HG02588 (cell line): ENCODE results near the gene GJA1.
"Not testable (repeated sequence)": the region's sequence is repeated elsewhere in the genome, so short reads cannot be mapped to it uniquely, and the experiment has no call there.

ENCODE experiments used
- ATAC-seq: cut with Tn5 transposase; IDR thresholded peaks from one replicate; pipeline ENCODE4 v1.9.1; 2021; ENCODE audit warnings: mild to moderate bottlenecking, moderate library complexity; ENCODE audit not compliant: unreplicated experiment

The GJA1 gene

GRCh38 chr6:121435444-121436069, at the start of gene GJA1:
Gene GJA1 (plus strand): TSS chr6:121435646. CDS start chr6:121446848, 11,202 bp downstream.
- no peak for ATAC-seq

DNA sequence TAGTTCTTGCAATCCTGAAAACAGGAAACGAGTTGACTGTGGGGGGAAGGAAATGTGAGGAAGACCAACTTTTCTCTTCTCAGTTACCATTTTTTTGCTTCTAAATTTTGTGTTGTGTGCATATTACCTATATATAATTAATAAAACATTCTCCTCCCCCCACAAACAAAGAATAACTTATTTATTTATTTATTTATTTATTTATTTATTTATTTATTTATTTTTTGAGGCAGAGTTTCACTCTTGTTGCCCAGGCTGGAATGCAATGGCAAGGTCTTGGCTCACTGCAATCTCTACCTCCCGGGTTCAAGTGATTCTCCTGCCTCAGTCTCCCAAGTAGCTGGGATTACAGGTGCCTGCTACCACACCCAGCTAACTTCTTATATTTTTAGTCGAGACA, 48.9 kb upstream of the GJA1 start:
- not testable (repeated sequence) for ATAC-seq

DNA sequence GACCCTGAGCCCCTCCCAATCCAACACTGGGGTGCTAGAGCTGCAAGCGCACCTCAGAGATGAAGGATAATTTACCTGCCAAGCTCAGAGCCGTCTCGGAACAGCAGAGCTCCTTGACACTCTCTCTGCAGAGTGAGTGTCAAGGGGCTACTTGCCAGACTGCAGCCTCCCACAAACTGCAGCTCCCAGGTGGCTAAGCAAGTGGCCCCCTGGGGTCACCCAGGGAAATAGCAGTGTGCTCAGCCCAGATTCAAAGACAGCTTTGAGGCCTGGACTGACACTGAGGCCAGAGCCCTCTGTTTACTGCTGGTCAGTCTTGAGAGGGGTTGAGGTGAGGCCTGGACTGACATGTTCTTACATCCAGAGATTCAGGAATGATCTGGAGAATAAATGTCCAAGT, 46.0 kb upstream of the GJA1 start:
- no peak for ATAC-seq

GRCh38 chr6:121393731-121394505, 41.5 kb upstream of the GJA1 start:
- no peak for ATAC-seq

DNA sequence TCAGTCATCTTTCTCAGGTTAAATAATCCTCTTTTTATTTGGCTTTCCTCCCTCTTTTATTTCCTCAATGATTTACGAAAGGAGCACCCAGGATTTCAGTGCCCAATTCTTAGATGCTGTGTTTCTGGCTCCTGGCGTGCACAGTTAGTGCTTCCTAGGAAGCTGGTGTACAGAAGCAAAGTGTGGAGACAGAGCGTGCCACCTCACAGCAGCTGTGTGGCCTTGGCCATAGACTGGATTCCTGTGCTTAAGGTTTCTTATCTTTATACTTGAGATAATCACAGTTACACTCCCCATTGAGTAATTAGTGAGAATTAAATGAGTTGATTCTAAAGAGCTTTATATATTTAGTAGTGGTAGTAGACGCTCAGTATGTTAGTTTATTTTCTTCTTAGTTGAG, 39.7 kb upstream of the GJA1 start:
- ATAC-seq: no peak

GRCh38 chr6:121397188-121397587, 38.3 kb upstream of the GJA1 start:
- not testable (repeated sequence) for ATAC-seq

- ATAC-seq: no peak
These were observed 37.3 kb upstream of the GJA1 start for GRCh38 chr6:121398127-121398526.

DNA sequence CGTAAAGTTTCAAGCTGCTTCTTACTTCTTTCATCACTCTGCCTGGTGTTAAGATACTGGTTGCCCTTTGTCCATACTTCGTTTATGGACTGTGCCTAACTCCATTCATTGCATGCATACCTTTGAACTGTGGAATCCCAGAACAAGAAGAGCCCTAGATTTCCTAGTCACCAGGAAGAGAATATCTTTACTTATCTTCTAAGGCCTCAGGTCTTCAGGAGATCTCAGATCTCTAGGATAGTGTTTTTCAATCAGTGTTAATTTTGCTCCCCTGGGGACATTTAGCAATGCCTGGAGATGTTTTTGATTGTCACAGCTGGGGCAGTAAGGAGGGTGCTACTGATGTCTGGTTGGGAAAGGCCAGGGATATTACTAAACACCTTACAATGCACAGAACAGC, 35.5 kb upstream of the GJA1 start:
- no peak for ATAC-seq

GRCh38 chr6:121403964-121404363, 31.5 kb upstream of the GJA1 start:
- ATAC-seq: no peak

GRCh38 chr6:121405306-121405705, 30.1 kb upstream of the GJA1 start:
- ATAC-seq: no peak

GRCh38 chr6:121408321-121408720, 27.1 kb upstream of the GJA1 start:
- ATAC-seq: no peak

GRCh38 chr6:121413879-121414278, 21.6 kb upstream of the GJA1 start:
- ATAC-seq: no peak

GRCh38 chr6:121418346-121418745, 17.1 kb upstream of the GJA1 start:
- no peak for ATAC-seq

DNA sequence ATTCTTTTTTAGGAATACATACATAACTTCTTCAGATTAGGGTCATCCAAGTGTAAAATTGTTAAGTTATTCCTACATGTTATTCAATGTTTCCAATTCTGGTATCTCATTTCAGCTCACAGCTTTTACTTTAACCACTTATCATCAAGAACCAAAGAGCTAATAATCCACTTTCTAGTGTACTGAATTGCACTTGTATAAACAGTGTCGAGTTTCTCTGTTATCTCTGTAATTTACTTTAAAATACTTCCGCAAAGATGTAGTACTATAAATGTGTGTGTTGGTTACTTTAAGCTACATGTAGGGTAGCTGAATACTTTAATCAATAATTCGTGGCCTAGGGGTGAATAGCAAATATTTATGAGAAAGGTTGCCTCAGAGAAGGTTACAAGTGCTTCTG, 8.8 kb upstream of the GJA1 start:
- ATAC-seq: no peak

DNA sequence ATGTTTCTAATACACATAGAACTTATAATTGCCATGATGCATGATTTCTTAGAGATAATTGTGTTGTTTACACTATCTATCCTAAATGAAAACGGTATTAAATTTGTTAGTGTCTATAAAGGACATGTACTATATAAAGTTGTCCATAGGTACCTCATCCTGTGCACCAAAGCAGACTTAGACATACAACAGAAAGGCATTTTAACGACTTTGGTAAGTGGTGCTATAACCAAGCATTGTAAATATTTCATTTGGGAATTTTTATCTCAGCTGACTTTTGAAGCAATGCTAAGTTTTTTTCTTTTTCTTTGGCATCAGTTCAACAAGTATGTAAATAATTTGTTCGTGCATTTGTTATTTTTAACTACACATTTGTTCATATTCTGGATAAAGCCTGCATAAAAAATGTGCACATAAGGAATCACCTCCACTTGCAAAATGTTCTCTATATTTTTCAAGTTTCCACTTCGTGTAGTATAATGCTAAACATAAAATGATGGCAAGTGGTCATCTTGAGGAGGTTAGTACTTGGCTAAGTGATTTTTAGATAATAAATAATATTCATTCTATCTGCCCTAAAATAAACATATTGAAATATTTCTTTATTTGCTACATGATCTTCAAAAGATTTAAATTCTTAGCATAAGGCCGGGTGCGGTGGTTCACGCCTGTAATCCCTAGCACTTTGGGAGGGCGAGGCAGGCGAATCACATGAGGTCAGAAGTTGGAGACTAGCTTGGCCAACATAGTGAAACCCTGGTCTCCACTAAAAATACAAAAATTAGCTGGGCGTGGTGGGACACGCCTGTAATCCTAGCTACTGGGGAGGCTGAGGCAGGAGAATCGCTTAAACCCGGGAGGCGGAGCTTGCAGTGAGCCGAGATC, 6.3 kb upstream of the GJA1 start:
- ATAC-seq: no peak

GRCh38 chr6:121430514-121431460, 4.7 kb upstream of the GJA1 start:
- no peak for ATAC-seq

GRCh38 chr6:121431776-121432175, 3.7 kb upstream of the GJA1 start:
- not testable (repeated sequence) for ATAC-seq

GRCh38 chr6:121434037-121434770, 1.2 kb upstream of the GJA1 start:
- no peak for ATAC-seq

DNA sequence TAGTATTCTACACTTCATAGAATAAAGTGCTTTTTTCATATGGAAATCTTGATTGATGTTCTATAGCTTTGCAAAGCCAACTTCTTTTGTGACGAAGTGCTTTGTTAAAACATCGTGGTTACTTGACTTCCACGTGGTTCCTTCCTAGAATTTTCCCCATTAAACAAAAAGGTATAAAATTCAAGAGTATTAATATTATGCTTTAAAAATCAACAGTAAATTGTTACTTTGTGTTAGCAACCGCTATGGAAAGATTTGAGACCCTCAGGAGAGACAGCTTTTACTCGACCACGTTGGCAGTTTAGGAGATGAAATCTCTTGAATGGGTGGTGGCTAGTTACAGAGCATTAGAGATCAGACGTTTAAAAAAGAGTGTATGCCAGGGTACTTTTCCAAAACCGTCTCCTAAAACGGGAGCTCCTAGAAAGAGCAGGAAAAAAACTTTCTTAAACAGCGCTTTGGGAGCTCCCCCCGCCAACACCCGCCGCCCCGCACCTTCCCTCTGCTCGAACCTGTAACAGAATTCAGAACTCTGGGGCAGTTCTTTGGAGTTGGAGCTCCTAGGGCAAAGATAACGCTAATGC, 920 bp downstream of the GJA1 start:
- ATAC-seq: no peak
